Left ventricle myocardium inferior (tissue), 1 donor: Measurements from ENCODE around the gene LMF1. TPM values are rescaled to one million over a fixed set of nuclear protein-coding genes. Genes with fewer than 3 reads are reported as not detected.

Experiments
- DNase-seq: peaks from one replicate; pipeline ENCODE4 v3.0.0-alpha.2; 2020
- H3K27ac ChIP-seq: fragments of 200-600 bp; replicated peaks from 2 replicates; pipeline ENCODE4 v1.8.0; 2021
- H3K27me3 ChIP-seq: fragments of 200-600 bp; 2 replicates; pipeline ENCODE4 v1.8.0; 2021; ENCODE audit warnings: low read depth
- H3K36me3 ChIP-seq: fragments of 200-600 bp; 2 replicates; pipeline ENCODE4 v1.8.0; 2021
- H3K4me1 ChIP-seq: fragments of 200-600 bp; 2 replicates; pipeline ENCODE4 v1.8.0; 2021
- H3K4me3 ChIP-seq: fragments of 200-600 bp; 2 replicates; pipeline ENCODE4 v1.8.0; 2021; ENCODE audit warnings: mild to moderate bottlenecking, moderate library complexity
- H3K9me3 ChIP-seq: fragments of 200-600 bp; replicated peaks from 2 replicates; pipeline ENCODE4 v1.8.0; 2021
- intact Hi-C: fragments of 100-400 bp; cut with micrococcal nuclease; formaldehyde crosslinking; loops from one replicate; pipeline ENCODE4 v1.11.0; 2022
- total RNA-seq: library from RNA; stranded (reverse); fragmentation: NEBNext Ultra II Directional; extraction: Animal tissue kit (Norgen Biotek cat#: 25700); gene quantifications from one replicate; pipeline ENCODE4 v1.2.1, GENCODE V29; 2021
- TF ChIP-seq, protein P1 (sequence below): fragments of 200-600 bp; IDR thresholded peaks from 2 replicates; pipeline ENCODE4 v1.8.0; 2021; ENCODE audit warnings: antibody characterized with exemption, mild to moderate bottlenecking, borderline replicate concordance
- donor health status: DM: no; HTN: yes; CAD: no; lungs with severe emphysema.

The LMF1 gene
- total RNA-seq, 1 donor from 2014 or later, result 6.6 TPM

DNA sequence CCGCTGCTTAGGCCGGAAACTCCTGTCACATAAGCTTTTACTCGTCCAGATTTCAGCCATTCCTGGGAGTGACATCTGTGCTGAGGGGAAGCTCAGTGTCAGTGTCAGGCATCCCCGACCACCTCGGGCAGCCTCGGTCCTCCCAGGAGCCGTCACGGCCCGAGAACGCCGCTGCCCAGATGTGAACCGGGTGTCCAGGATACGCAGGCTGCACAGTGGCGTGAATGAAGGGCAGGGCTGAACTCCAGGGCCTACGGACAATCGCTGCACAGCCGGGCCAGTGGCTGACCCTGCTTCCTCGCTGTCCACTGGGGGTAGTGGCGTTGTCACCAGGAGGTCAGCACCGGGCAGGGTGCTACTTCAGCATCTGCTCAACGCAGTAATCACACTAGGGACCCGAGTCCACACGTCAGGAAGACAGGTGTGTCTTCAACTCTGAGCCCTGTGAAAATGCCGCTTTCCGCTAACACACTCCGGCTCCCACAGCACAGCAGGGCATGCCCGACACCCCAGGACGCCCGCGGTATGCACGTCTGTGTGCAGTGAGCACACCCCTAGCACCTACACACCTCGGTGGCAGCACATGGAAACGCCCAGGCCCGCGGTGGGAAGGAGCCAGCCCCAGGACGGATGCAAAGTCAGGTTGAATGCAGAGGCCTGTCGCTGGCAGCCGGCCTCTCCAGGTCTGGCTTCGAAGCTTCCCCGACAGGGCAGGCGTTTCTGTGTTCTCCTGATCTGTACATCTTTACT is 3.1 kb downstream of the LMF1 start:
- peaks cover 40% of the 10 kb centered on the region for H3K4me1 ChIP-seq
- intact Hi-C loops, result no loop called here
- no peak for DNase-seq
- TF ChIP-seq, protein P1, sequence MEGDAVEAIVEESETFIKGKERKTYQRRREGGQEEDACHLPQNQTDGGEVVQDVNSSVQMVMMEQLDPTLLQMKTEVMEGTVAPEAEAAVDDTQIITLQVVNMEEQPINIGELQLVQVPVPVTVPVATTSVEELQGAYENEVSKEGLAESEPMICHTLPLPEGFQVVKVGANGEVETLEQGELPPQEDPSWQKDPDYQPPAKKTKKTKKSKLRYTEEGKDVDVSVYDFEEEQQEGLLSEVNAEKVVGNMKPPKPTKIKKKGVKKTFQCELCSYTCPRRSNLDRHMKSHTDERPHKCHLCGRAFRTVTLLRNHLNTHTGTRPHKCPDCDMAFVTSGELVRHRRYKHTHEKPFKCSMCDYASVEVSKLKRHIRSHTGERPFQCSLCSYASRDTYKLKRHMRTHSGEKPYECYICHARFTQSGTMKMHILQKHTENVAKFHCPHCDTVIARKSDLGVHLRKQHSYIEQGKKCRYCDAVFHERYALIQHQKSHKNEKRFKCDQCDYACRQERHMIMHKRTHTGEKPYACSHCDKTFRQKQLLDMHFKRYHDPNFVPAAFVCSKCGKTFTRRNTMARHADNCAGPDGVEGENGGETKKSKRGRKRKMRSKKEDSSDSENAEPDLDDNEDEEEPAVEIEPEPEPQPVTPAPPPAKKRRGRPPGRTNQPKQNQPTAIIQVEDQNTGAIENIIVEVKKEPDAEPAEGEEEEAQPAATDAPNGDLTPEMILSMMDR, result no peak
- H3K27me3 ChIP-seq, result no peaks in the 10 kb centered on the region
- no peak overlapping the region for H3K4me3 ChIP-seq
- H3K27ac ChIP-seq, result no peak overlapping the region
- peaks cover 3% of the 10 kb centered on the region for H3K9me3 ChIP-seq
- H3K36me3 ChIP-seq, result peaks cover 37% of the 10 kb centered on the region

DNA sequence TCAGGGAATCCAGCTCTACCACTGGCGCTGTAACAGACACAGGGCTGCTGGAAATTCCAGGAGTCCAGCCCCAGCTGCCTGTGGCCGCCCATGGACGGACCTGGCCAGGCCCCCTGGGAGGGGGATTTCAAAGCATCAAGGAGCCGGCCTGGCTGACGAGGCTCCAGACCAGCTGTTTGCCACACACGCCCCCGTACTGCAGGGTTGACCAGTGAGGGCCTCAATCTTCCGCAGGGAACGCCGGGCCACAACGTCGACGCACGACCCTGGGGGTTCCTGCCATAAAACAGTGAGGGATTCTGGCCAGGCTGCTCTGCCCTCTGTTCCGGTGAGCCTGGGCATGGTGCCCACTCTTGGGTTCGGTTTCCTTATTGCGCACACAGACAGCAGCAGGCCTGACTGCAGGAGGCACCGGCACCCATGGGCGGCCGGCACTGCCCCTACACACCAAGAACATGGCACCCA is 3.7 kb downstream of the LMF1 start:
- H3K4me3 ChIP-seq, result no peak overlapping the region
- H3K27me3 ChIP-seq, result no peaks in the 10 kb centered on the region
- peaks cover 3% of the 10 kb centered on the region for H3K9me3 ChIP-seq
- no peak for DNase-seq
- peaks cover 40% of the 10 kb centered on the region for H3K4me1 ChIP-seq
- intact Hi-C loops, result no loop called here
- no peak overlapping the region for H3K27ac ChIP-seq
- TF ChIP-seq, protein P1, result no peak
- H3K36me3 ChIP-seq, result peaks cover 37% of the 10 kb centered on the region

DNA sequence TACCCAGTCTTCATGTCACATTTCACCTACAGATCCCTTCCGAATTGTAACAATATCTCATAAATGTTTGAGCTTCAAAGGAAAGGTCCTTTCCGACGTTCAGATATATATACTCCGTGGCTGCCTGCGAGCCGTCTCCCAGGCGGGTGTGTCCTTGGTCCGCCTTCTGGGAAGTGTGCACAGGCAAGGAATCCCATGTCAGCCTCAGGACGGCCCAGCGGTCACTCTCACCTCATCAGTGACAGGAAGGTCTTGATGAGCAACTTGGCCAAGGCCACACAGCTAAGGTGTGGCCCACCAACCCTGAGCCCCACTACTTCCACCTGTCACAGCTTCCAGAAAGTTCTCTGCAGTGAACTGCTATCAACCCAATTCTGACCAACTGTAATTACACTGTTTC is 4.3 kb downstream of the LMF1 start:
- H3K4me3 ChIP-seq, result no peak overlapping the region
- intact Hi-C loops, result no loop called here
- peaks cover 37% of the 10 kb centered on the region for H3K36me3 ChIP-seq
- H3K4me1 ChIP-seq, result peaks cover 40% of the 10 kb centered on the region
- peaks cover under 1% of the 10 kb centered on the region for H3K9me3 ChIP-seq
- DNase-seq, result no peak
- no peaks in the 10 kb centered on the region for H3K27me3 ChIP-seq
- TF ChIP-seq, protein P1, result no peak
- no peak overlapping the region for H3K27ac ChIP-seq

DNA sequence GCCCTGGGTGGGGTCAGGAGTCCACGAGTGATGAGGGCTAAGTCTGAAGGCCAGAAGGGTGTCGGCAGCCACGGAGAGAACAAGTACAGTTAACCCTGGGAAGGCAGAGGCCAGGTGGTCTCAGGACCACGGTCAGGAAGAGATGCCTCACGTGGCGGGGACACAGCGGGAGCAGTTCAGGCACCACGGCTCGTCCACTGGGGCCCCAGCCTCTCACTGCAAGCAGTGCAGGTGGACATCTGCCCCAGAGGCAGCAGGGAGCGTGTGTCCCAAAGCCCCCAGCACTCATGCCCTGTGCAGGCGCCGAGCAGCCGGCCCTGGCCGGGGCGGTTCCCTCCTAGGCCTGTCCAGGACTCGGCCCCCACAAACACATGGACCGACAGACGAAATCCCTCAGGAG is 4.7 kb downstream of the LMF1 start:
- no peak for DNase-seq
- no peak overlapping the region for H3K4me3 ChIP-seq
- H3K9me3 ChIP-seq, result no peaks in the 10 kb centered on the region
- H3K4me1 ChIP-seq, result peaks cover 37% of the 10 kb centered on the region
- H3K27me3 ChIP-seq, result no peaks in the 10 kb centered on the region
- H3K27ac ChIP-seq, result no peak overlapping the region
- TF ChIP-seq, protein P1, result no peak
- intact Hi-C loops, result no loop called here
- H3K36me3 ChIP-seq, result peaks cover 37% of the 10 kb centered on the region

DNA sequence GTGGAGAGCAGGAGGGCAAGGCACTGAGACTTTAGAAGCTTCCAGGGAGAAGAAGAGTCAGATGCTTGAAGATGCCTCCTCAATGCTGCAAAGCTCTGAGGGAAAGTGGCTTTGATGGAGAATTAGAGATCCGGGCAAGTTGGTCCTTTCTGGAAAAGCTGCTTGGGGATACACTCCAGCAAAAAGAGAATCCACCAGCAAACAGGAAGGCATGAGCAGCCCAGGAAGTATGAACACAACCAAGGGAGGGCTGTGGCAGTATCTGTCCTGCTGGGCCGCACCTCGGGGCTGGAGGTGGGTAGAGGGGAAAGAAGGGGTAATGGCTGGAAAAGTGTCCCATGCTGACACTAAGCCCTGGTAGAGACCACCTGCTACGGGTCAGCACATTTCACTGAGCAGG is 5.3 kb downstream of the LMF1 start:
- Histone ChIP-seq H3K4me3 (no peak overlapping the region), H3K27me3 (no peaks in the 10 kb centered on the region), H3K4me1 (peaks cover 34% of the 10 kb centered on the region), H3K9me3 (no peaks in the 10 kb centered on the region), H3K27ac (no peak overlapping the region), H3K36me3 (peaks cover 37% of the 10 kb centered on the region)
- TF ChIP-seq, protein P1, result no peak
- intact Hi-C loops, result no loop called here
- no peak for DNase-seq
